Cerebellar cortex (tissue), 1 donor: ENCODE data around the gene KRT9.
A peak's percentile ranks its signal among the peaks of the same experiment; 100 is the strongest.
"Not testable (repeated sequence)": the region's sequence is repeated elsewhere in the genome, so short reads cannot be mapped to it uniquely, and the experiment has no call there.

Source experiments
- DNase-seq: peaks from one replicate; pipeline ENCODE4 v3.0.0-alpha.2; 2015; ENCODE audit warnings: low spot score

Gene KRT9

GRCh38 chr17:41600318-41600717 is 28.5 kb upstream of the KRT9 start:
- DNase-seq = no peak

- DNase-seq = no peak
Measured at GRCh38 chr17:41599680-41600079, 27.8 kb upstream of the KRT9 start.

- no peak for DNase-seq
Measured at GRCh38 chr17:41595585-41595984, 23.7 kb upstream of the KRT9 start.

- no peak for DNase-seq
Measured at GRCh38 chr17:41594363-41594915, 22.6 kb upstream of the KRT9 start.

- no peak for DNase-seq
Measured at GRCh38 chr17:41593306-41593981, 21.6 kb upstream of the KRT9 start.

GRCh38 chr17:41592601-41593305 is 20.9 kb upstream of the KRT9 start:
- no peak for DNase-seq

- no peak for DNase-seq
Measured at GRCh38 chr17:41589301-41589700, 17.4 kb upstream of the KRT9 start.

- no peak for DNase-seq
Measured at GRCh38 chr17:41588126-41588810, 16.4 kb upstream of the KRT9 start.

- DNase-seq = no peak
Measured at GRCh38 chr17:41586863-41587495, 15.1 kb upstream of the KRT9 start, which contains the start of gene KRT14. Gene KRT14 (minus strand): TSS chr17:41586895. CDS start chr17:41586834, 61 bp downstream.

GRCh38 chr17:41585301-41586056 is 13.6 kb upstream of the KRT9 start:
- no peak for DNase-seq

- not testable (repeated sequence) for DNase-seq
Measured at GRCh38 chr17:41584331-41584927, 12.6 kb upstream of the KRT9 start.

- no peak for DNase-seq
Measured at GRCh38 chr17:41583137-41584127, 11.6 kb upstream of the KRT9 start.

- DNase-seq = not testable (repeated sequence)
Measured at GRCh38 chr17:41582061-41582968, 10.5 kb upstream of the KRT9 start.

GRCh38 chr17:41581366-41582060 is 9.7 kb upstream of the KRT9 start:
- DNase-seq = no peak

GRCh38 chr17:41580687-41581365 is 9.0 kb upstream of the KRT9 start:
- DNase-seq = no peak

GRCh38 chr17:41580244-41580575 is 8.4 kb upstream of the KRT9 start:
- no peak for DNase-seq

GRCh38 chr17:41579484-41580243 is 7.8 kb upstream of the KRT9 start:
- DNase-seq = peak; percentile 69
